Stimulated activated naive B cell treated with anti-CD40 and anti-IgM and Interleukin-4, amounts not matched to agents 10 μg/mL and 1 μg/mL and 100 μg/mL, for 72 hours (primary cell): Measurements from ENCODE around the gene PKDREJ.
"Not testable (repeated sequence)": the region's sequence is repeated elsewhere in the genome, so short reads cannot be mapped to it uniquely, and the experiment has no call there.

ENCODE experiments used
- ATAC-seq, 2 donors: fragments of 150-1000 bp; cut with Tn5 transposase; replicated peaks; 2 replicates each; pipeline ENCODE4 v1.10.0; 2021; ENCODE audit warnings: moderate library complexity in 1 of 2
- DNase-seq: peaks from one replicate; pipeline ENCODE4 v3.0.0; 2021
- H3K27ac Mint-ChIP-seq: one replicate; pipeline ENCODE4 v1.8.0; 2022; ENCODE audit warnings: mild to moderate bottlenecking, mixed read lengths
- H3K27me3 Mint-ChIP-seq, 2 donors: one replicate each; pipeline ENCODE4 v1.8.0; 2022; ENCODE audit warnings: mixed read lengths in 2 of 2
- H3K36me3 Mint-ChIP-seq, 2 donors: one replicate each; pipeline ENCODE4 v1.8.0; 2022; ENCODE audit warnings: mixed read lengths in 2 of 2, mild to moderate bottlenecking in 1 of 2
- H3K4me1 Mint-ChIP-seq, 2 donors: one replicate each; pipeline ENCODE4 v1.8.0; 2022; ENCODE audit warnings: mixed read lengths in 2 of 2, mild to moderate bottlenecking in 1 of 2
- H3K4me3 Mint-ChIP-seq, 2 donors: one replicate each; pipeline ENCODE4 v1.8.0; 2022; ENCODE audit warnings: mild to moderate bottlenecking in 2 of 2, mixed read lengths in 2 of 2, moderate library complexity in 1 of 2
- H3K9me3 Mint-ChIP-seq, 2 donors: one replicate each; pipeline ENCODE4 v1.8.0; 2022; ENCODE audit warnings: mixed read lengths in 2 of 2, mild to moderate bottlenecking in 1 of 2

PKDREJ gene

GRCh38 chr22:46267431-46268279 is 4.5 kb upstream of the PKDREJ start, which contains the start of gene TTC38:
TSS of gene TTC38 (plus strand) at chr22:46268008. CDS start at chr22:46268040, 32 bp downstream.
- H3K4me3 Mint-ChIP-seq: peak within 1 kb of the TSS; percentile 90 to 91
- peaks cover 12 to 24% of the 10 kb centered on the region in 2 donors for H3K4me1 Mint-ChIP-seq
- peaks cover 31 to 36% of the 10 kb centered on the region in 2 donors for H3K27me3 Mint-ChIP-seq
- ATAC-seq: peak; percentile 90 to 92
- peak; percentile 34 for DNase-seq
- H3K36me3 Mint-ChIP-seq: peaks cover 5 to 13% of the 10 kb centered on the region in 2 donors
- H3K9me3 Mint-ChIP-seq: peaks cover 0 to 8% of the 10 kb centered on the region in 2 donors
- peak within 1 kb of the TSS; percentile 79 for H3K27ac Mint-ChIP-seq

- not testable (repeated sequence) for H3K4me3 Mint-ChIP-seq, H3K9me3 Mint-ChIP-seq, ATAC-seq, DNase-seq, H3K27ac Mint-ChIP-seq
- Mint-ChIP-seq H3K27me3 (peaks cover 46 to 56% of the 10 kb centered on the region in 2 donors), H3K4me1 (peaks cover 12 to 24% of the 10 kb centered on the region in 2 donors), H3K36me3 (peaks cover 5 to 13% of the 10 kb centered on the region in 2 donors)
Measured at GRCh38 chr22:46265627-46266026, 2.5 kb upstream of the PKDREJ start.

- Mint-ChIP-seq H3K4me1 (peaks cover 10 to 24% of the 10 kb centered on the region in 2 donors), H3K27me3 (peaks cover 57 to 67% of the 10 kb centered on the region in 2 donors), H3K36me3 (peaks cover 5 to 13% of the 10 kb centered on the region in 2 donors)
- H3K9me3 Mint-ChIP-seq, H3K4me3 Mint-ChIP-seq, H3K27ac Mint-ChIP-seq, ATAC-seq, DNase-seq: not testable (repeated sequence)
Measured at GRCh38 chr22:46264520-46264919, 1.4 kb upstream of the PKDREJ start.

GRCh38 chr22:46262449-46263215 is 511 bp downstream of the PKDREJ start:
- ATAC-seq (peak; percentile 47 to 51), DNase-seq (no peak)
- H3K9me3 Mint-ChIP-seq: peaks cover 0 to 8% of the 10 kb centered on the region in 2 donors
- peaks cover 5 to 11% of the 10 kb centered on the region in 2 donors for H3K36me3 Mint-ChIP-seq
- no peak overlapping the region for H3K27ac Mint-ChIP-seq
- H3K27me3 Mint-ChIP-seq: peaks cover 61 to 85% of the 10 kb centered on the region in 2 donors
- H3K4me3 Mint-ChIP-seq: peak overlapping the region in 1 of 2 donors; percentile 59
- peaks cover 5 to 12% of the 10 kb centered on the region in 2 donors for H3K4me1 Mint-ChIP-seq

- ATAC-seq (no peak), DNase-seq (no peak)
- H3K36me3 Mint-ChIP-seq: peaks cover 2 to 3% of the 10 kb centered on the region in 2 donors
- H3K4me3 Mint-ChIP-seq: no peak overlapping the region
- peaks cover 1 to 6% of the 10 kb centered on the region in 2 donors for H3K4me1 Mint-ChIP-seq
- no peak overlapping the region for H3K27ac Mint-ChIP-seq
- H3K9me3 Mint-ChIP-seq: no peaks in the 10 kb centered on the region
- peaks cover 46 to 69% of the 10 kb centered on the region in 2 donors for H3K27me3 Mint-ChIP-seq
Measured at GRCh38 chr22:46260038-46260437, 3.1 kb downstream of the PKDREJ start.

GRCh38 chr22:46259374-46259773 is 3.8 kb downstream of the PKDREJ start:
- no peak for ATAC-seq
- no peak overlapping the region for H3K27ac Mint-ChIP-seq
- peaks cover 5% of the 10 kb centered on the region in 2 donors for H3K36me3 Mint-ChIP-seq
- no peak for DNase-seq
- peaks cover 42 to 62% of the 10 kb centered on the region in 2 donors for H3K27me3 Mint-ChIP-seq
- H3K9me3 Mint-ChIP-seq: no peaks in the 10 kb centered on the region
- peaks cover 3 to 11% of the 10 kb centered on the region in 2 donors for H3K4me1 Mint-ChIP-seq
- H3K4me3 Mint-ChIP-seq: no peak overlapping the region

GRCh38 chr22:46256358-46256958 is 6.7 kb downstream of the PKDREJ start:
- H3K36me3 Mint-ChIP-seq: peaks cover 3 to 9% of the 10 kb centered on the region in 2 donors
- no peak overlapping the region for H3K4me3 Mint-ChIP-seq
- no peak for DNase-seq
- peaks cover 22 to 38% of the 10 kb centered on the region in 2 donors for H3K27me3 Mint-ChIP-seq
- peaks cover 6 to 14% of the 10 kb centered on the region in 2 donors for H3K4me1 Mint-ChIP-seq
- H3K9me3 Mint-ChIP-seq: no peaks in the 10 kb centered on the region
- no peak for ATAC-seq
- H3K27ac Mint-ChIP-seq: no peak overlapping the region

- H3K4me3 Mint-ChIP-seq: peak overlapping the region in 1 of 2 donors; percentile 92
- ATAC-seq (no peak), DNase-seq (no peak)
- H3K27ac Mint-ChIP-seq: no peak overlapping the region
- H3K27me3 Mint-ChIP-seq: no peaks in the 10 kb centered on the region
- H3K36me3 Mint-ChIP-seq: peaks cover 3 to 12% of the 10 kb centered on the region in 2 donors
- no peaks in the 10 kb centered on the region for H3K9me3 Mint-ChIP-seq
- peaks cover 17 to 33% of the 10 kb centered on the region in 2 donors for H3K4me1 Mint-ChIP-seq
Measured at GRCh38 chr22:46251816-46252380, 11.2 kb downstream of the PKDREJ start.

GRCh38 chr22:46251266-46251665 is 11.9 kb downstream of the PKDREJ start:
- no peak for ATAC-seq
- H3K9me3 Mint-ChIP-seq: no peaks in the 10 kb centered on the region
- H3K27ac Mint-ChIP-seq: peak overlapping the region; percentile 93
- H3K27me3 Mint-ChIP-seq: no peaks in the 10 kb centered on the region
- DNase-seq: no peak
- peaks cover 3 to 15% of the 10 kb centered on the region in 2 donors for H3K36me3 Mint-ChIP-seq
- H3K4me1 Mint-ChIP-seq: peaks cover 18 to 36% of the 10 kb centered on the region in 2 donors
- peak overlapping the region; percentile 92 to 93 for H3K4me3 Mint-ChIP-seq

- Mint-ChIP-seq H3K27ac (peak overlapping the region; percentile 93), H3K4me3 (peak overlapping the region; percentile 92 to 93), H3K36me3 (peaks cover 3 to 15% of the 10 kb centered on the region in 2 donors), H3K4me1 (peaks cover 19 to 39% of the 10 kb centered on the region in 2 donors), H3K9me3 (no peaks in the 10 kb centered on the region), H3K27me3 (no peaks in the 10 kb centered on the region)
- ATAC-seq: peak in 1 of 2 donors; percentile 5
- DNase-seq: no peak
Measured at GRCh38 chr22:46250783-46251125, 12.4 kb downstream of the PKDREJ start.

- H3K27ac Mint-ChIP-seq: peak within 1 kb of the TSS; percentile 93
- H3K27me3 Mint-ChIP-seq: no peaks in the 10 kb centered on the region
- peak within 1 kb of the TSS; percentile 92 to 93 for H3K4me3 Mint-ChIP-seq
- peaks cover 19 to 39% of the 10 kb centered on the region in 2 donors for H3K4me1 Mint-ChIP-seq
- peak; percentile 95 to 96 for ATAC-seq
- H3K9me3 Mint-ChIP-seq: no peaks in the 10 kb centered on the region
- DNase-seq: peak; percentile 89
- peaks cover 4 to 19% of the 10 kb centered on the region in 2 donors for H3K36me3 Mint-ChIP-seq
Measured at GRCh38 chr22:46250035-46250782, 12.9 kb downstream of the PKDREJ start, which contains the start of gene CDPF1. TSS of gene CDPF1 (minus strand) at chr22:46250293. CDS start at chr22:46248284, 2,009 bp downstream.

- no peaks in the 10 kb centered on the region for H3K27me3 Mint-ChIP-seq
- peaks cover 17 to 30% of the 10 kb centered on the region in 2 donors for H3K4me1 Mint-ChIP-seq
- H3K27ac Mint-ChIP-seq: no peak overlapping the region
- no peaks in the 10 kb centered on the region for H3K9me3 Mint-ChIP-seq
- ATAC-seq: no peak
- no peak overlapping the region for H3K4me3 Mint-ChIP-seq
- no peak for DNase-seq
- H3K36me3 Mint-ChIP-seq: peaks cover 11 to 31% of the 10 kb centered on the region in 2 donors
Measured at GRCh38 chr22:46247443-46247975, 15.6 kb downstream of the PKDREJ start.

GRCh38 chr22:46246178-46246577 is 17.0 kb downstream of the PKDREJ start:
- ATAC-seq: no peak
- H3K27ac Mint-ChIP-seq: no peak overlapping the region
- H3K4me1 Mint-ChIP-seq: peaks cover 14 to 22% of the 10 kb centered on the region in 2 donors
- peaks cover 11 to 31% of the 10 kb centered on the region in 2 donors for H3K36me3 Mint-ChIP-seq
- H3K27me3 Mint-ChIP-seq: no peaks in the 10 kb centered on the region
- H3K9me3 Mint-ChIP-seq: no peaks in the 10 kb centered on the region
- DNase-seq: no peak
- H3K4me3 Mint-ChIP-seq: no peak overlapping the region
